HS-5 (cell line): ENCODE data around the gene UROD.

Experiments used
- DNase-seq: peaks from one replicate; pipeline ENCODE4 v3.0.0-alpha.2; 2012; ENCODE audit warnings: low read depth

UROD gene

GRCh38 chr1:45008516-45008915 is 3.5 kb upstream of the UROD start:
- no peak for DNase-seq

DNA sequence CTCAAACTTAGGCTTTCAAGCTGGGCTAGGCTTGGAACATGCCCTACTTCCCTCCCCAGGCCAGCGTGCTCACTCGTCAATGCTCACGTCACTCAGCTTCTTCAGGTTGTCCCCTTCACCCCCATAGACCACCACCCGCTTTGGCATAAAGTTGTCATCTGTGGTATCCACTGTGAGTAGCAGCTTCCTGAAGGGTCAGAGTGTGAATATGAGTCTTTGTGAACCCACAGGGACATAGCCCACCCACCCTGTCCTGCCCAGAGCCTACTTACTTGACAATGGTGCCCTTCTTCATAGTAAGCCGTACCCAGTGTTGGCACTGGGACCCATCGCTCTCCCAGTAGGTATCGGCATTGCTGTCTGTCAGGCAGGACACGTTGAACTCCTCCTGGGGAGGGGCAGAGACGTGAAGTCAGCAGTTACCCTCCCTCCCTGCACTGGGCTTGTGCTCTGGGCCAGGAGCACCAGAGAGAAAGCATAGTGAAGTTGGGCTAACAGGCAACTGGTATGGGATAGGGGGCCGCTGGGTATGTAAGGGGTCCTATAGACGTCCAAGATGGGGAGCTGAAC is 2.7 kb upstream of the UROD start:
- DNase-seq, result no peak

DNA sequence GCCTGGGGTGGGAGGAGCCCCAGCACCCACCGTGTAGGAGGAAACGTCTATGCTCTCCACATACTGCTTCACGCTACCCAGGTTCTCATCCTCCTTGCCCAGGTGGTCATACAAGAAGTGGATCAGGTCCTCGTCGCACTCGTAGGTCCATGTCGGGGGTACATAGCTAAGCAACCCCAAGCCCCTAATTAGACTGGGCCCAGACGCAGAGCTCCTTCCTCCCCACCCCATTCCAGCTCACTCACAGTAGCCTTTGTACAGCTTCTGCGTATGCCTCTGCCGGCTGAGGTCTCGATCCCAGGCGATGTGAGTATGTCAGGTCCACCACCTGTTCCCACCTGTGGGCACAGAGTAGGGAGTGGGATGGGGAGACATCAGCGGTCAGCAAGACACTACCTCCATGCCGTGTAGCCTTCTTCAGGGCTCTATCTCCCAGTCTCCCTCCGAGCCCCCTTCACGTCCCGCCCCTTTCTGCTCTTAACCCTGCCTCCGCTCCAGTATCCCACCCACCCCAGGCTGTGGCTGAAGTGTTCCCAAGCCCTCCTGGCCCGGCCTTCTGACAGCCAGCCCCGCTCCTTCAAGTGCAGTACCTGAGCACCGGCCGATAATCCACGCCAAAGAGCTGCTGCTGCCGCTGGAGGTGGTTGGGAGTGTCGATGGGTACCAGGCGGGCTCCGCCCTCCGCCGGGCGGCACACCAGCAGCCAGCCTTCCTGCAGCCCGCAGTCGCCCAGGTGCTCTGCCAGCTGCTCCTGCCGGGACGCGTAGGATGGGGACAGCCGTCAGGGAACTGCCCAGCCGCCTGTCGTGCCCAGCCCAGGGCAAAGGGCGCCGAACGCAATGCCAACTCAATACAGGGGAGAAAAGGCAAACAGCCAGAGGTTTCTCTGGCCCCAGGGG is 1.8 kb upstream of the UROD start:
- DNase-seq, result no peak

DNA sequence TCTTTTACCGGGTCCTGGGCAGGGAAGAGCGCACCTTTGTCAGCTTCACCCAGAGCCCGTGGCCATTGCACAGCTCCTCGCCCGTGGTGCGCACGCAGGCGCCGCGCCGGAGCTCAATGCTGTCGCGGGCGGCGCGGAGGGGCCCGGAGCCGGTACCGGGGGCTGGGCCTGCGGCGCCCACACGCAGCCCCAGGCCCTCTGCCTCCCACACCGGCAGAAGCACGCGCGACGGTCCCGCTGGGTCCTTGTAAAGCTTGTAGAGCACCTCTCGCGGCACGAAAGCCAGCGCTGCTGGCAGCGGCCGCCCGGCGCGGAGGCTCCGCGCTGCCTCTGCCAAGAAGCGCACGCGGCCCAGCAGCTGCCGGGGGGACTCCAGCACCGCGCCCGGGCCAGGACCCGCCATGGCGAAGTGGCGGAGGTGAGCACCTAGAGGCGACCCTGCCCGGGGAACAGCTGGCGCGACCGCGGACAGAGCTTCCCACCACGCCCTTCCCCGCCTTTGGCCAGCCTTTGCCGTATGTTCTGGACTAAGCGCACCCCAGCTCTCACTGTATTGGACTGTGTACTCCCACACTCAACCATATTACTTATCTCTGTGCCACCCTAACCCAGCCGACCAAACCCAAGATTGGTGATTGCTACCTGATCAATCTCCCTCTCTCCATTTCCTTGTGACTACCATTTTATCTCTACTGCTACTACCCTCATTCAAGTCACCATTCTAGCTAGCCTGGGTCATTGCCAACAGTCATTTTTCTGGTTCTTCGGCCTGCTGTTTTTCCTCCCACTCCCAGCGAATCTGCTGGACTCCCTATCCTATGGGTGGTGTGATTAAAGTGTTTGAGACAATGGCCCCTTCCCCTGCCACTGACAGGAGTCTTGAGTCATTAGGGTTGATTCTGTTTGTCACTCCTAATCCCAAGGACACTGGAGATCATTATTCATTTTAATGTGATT is 921 bp upstream of the UROD start, which contains the start of gene HECTD3:
Gene HECTD3 (minus strand): TSS at position 470 of the 957 bp plus-strand sequence. CDS start 67 bp downstream, at position 403.
- peak; percentile 39 for DNase-seq

GRCh38 chr1:45012639-45013278 is 705 bp downstream of the UROD start:
- peak; percentile 47 for DNase-seq

DNA sequence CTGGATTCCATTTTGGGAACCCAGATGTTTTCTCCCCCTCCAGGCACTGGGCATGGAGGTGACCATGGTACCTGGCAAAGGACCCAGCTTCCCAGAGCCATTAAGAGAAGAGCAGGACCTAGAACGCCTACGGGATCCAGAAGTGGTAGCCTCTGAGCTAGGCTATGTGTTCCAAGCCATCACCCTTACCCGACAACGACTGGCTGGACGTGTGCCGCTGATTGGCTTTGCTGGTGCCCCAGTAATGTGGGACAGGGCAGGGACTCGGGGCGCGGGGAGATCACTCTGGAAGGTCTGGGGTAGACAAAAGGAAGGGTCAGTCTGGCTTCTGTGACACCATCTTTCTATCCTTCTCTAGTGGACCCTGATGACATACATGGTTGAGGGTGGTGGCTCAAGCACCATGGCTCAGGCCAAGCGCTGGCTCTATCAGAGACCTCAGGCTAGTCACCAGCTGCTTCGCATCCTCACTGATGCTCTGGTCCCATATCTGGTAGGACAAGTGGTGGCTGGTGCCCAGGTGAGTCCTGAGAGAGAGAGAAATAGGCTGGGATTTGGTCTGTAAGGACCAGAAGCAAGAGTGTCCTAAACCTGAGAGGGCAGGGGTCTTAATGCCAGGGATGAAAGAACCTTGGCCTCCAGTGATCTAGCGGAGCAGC is 1.6 kb downstream of the UROD start:
- no peak for DNase-seq

- DNase-seq, result peak; percentile 43
These were observed 2.4 kb downstream of the UROD start for GRCh38 chr1:45014321-45015028.

GRCh38 chr1:45015683-45016082 is 3.6 kb downstream of the UROD start:
- no peak for DNase-seq

- no peak for DNase-seq
These were observed 4.1 kb downstream of the UROD start for GRCh38 chr1:45016090-45016697.

- no peak for DNase-seq
These were observed 4.7 kb downstream of the UROD start for GRCh38 chr1:45016767-45017166.

DNA sequence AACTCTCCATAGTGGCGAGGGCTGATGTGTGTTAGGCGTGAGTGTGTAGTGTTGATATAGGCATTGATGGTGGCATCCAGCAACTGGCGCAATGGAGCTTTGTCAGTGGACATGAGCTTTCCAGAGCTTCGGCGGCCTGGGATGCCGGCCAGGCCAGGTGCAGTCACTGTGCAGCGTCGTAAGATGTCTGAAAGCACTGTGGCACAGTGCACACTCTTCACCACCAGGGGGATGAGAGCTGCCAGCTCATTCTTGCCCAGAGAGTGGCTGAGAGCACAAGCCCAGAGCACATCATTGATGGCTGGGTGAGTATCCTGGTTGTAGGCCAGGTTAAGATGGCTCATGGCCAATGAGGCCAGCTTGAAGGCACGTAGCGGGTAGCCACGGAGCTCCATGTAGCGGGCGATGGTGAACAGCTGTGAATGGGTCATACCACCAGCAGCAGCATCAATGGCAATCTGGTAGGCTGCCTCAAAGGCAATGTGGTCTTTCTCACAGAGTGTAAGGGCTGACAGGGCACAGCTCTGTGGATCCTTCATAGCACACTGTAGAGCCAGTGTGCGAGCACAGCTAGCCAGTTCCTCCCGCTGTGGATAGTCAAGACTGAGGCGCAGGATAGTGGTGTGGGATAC is 6.7 kb downstream of the UROD start:
- DNase-seq, result peak; percentile 29

GRCh38 chr1:45023663-45024062 is 11.6 kb downstream of the UROD start:
- DNase-seq, result no peak

DNA sequence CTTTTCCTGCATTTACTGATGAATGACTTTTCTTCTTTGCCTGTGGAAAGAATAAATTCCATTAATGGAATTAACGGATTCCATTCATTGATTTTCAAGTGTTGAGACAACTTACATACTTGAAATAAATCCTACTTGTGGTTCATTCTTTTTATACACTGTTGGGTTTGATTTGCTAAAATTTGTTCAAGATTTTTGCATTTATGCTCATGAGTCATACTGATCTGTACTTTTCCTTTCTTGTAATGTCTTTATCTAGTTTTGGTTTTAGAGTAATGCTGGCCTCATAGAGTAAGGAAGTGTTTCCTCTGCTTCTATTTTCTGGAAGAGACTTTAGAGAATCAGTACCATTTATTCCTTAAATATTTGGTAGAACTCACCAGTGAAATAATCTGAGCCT is 14.4 kb downstream of the UROD start:
- DNase-seq, result no peak

DNA sequence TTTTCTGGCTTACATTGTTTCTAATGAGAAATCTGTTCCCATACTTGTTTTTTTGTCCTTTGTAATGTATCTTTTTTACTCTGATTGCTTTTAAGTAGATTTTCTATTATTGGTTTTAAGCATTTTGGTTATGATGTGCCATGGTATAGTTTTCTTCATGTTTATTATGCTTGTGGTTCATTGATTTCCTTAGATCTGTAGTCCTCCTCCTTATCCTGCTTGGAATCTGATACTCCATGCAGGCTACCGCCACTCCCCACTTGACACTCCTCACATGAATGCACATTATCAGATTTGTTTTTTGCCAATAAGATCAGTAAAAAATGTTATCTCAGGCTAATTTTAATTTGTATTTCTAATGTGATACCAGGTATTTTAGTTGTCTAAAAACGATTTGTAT is 20.8 kb downstream of the UROD start:
- no peak for DNase-seq

GRCh38 chr1:45033356-45033755 is 21.3 kb downstream of the UROD start:
- no peak for DNase-seq

DNA sequence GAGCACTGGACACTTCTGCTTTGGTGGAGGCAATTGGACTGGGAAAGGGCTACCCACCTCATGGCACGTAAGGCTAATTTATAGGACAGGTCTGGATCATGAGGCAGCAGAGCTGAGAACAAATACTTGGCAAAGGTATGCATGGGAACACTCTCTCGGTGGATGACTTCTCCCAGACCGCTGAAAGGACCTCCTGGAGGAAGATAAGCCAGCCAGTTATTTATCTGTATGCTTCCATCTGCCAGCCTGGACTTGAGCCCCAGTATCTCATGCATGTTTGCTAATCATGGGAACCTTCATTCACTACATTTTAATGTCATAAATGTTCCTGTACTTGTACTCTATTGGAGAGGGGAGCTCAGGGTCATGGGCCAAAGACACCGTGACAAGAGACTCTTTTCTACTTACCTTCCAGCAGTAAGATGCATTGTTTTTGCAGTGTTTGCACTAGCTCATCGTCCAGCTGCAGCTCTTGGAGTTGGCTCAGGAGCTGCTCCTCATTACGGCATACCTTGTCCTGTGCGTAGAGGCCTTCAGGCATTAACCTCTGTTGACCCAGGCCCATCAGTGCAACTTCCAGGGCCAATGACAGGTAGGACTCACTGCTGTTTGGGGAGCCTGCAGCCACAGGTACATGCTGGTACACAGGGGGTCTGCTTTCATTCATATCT is 23.7 kb downstream of the UROD start:
- no peak for DNase-seq

- no peak for DNase-seq
These were observed 25.4 kb downstream of the UROD start for GRCh38 chr1:45037456-45037855.

- DNase-seq, result no peak
These were observed 26.2 kb downstream of the UROD start for GRCh38 chr1:45038240-45038639.

DNA sequence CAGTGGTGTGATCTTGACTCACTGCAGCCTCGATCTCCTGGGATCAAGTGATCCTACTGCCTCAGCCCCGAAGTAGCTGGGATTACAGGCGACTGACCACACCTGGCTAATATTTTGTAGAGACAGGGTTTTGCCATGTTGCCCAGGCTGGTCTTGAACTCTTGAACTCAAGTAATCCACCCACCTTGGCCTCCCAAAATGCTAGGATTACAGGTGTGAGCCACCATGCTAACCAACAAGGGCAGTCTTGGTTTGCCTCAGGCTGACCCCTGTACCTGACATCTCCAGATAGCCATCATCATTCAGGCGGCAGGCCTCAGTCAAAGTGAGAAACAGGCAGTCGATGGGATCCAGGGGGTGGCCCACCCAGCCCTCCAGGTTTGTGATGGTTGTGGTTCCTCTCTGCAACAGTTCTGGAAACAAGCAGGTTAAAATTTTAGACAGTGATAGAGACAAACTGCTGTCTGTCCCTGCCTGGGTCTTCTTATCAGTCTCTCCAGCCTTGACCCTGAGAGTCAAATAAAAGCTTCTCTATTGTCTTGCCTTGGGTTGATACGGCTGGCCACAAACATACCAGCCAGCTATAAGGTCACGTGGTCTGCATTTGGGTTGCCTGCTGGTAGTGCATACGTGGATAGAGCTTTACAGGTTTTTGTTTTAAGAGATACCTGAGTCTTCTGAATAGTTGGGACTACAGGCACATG is 26.8 kb downstream of the UROD start:
- DNase-seq, result no peak
